HG03025 (cell line): ENCODE results near the gene DHFR2.
"Not testable (repeated sequence)": the region's sequence is repeated elsewhere in the genome, so short reads cannot be mapped to it uniquely, and the experiment has no call there.

ENCODE experiments used
- ATAC-seq: cut with Tn5 transposase; IDR thresholded peaks from one replicate; pipeline ENCODE4 v1.9.1; 2021; ENCODE audit warnings: mild to moderate bottlenecking, moderate library complexity; ENCODE audit not compliant: unreplicated experiment, low FRiP score

DHFR2 gene

GRCh38 chr3:94065819-94066480 is 3.2 kb upstream of the DHFR2 start:
- no peak for ATAC-seq

GRCh38 chr3:94065122-94065521 is 2.4 kb upstream of the DHFR2 start:
- ATAC-seq, result no peak

GRCh38 chr3:94064243-94064860 is 1.6 kb upstream of the DHFR2 start:
- ATAC-seq, result no peak

- ATAC-seq, result no peak
Measured at GRCh38 chr3:94063496-94064119, 892 bp upstream of the DHFR2 start.

GRCh38 chr3:94061297-94061696 is 1.4 kb downstream of the DHFR2 start:
- ATAC-seq, result no peak

- ATAC-seq, result no peak
Measured at GRCh38 chr3:94050546-94050945, 12.2 kb downstream of the DHFR2 start.

GRCh38 chr3:94049267-94049666 is 13.4 kb downstream of the DHFR2 start:
- ATAC-seq, result no peak

- no peak for ATAC-seq
Measured at GRCh38 chr3:94046533-94046932, 16.2 kb downstream of the DHFR2 start.

- ATAC-seq, result not testable (repeated sequence)
Measured at GRCh38 chr3:94044100-94044936, 18.4 kb downstream of the DHFR2 start.

- ATAC-seq, result no peak
Measured at GRCh38 chr3:94043285-94043684, 19.4 kb downstream of the DHFR2 start.

- no peak for ATAC-seq
Measured at GRCh38 chr3:94036909-94037507, 25.7 kb downstream of the DHFR2 start.

GRCh38 chr3:94028093-94028837 is 34.5 kb downstream of the DHFR2 start, which contains the start of gene STX19:
STX19 (minus strand) TSS chr3:94028597; CDS start chr3:94015269, 13,328 bp downstream.
- ATAC-seq, result no peak

GRCh38 chr3:94026623-94027022 is 36.1 kb downstream of the DHFR2 start:
- no peak for ATAC-seq

GRCh38 chr3:94024385-94024784 is 38.3 kb downstream of the DHFR2 start:
- ATAC-seq, result no peak

GRCh38 chr3:94020293-94020692 is 42.4 kb downstream of the DHFR2 start:
- no peak for ATAC-seq

GRCh38 chr3:94019659-94020058 is 43.1 kb downstream of the DHFR2 start:
- ATAC-seq, result no peak

- ATAC-seq, result no peak
Measured at GRCh38 chr3:94015025-94015424, 47.7 kb downstream of the DHFR2 start.

- no peak for ATAC-seq
Measured at GRCh38 chr3:94012185-94012584, 50.5 kb downstream of the DHFR2 start.

- no peak for ATAC-seq
Measured at GRCh38 chr3:94011233-94011711, 51.4 kb downstream of the DHFR2 start.

GRCh38 chr3:94009608-94010007 is 53.1 kb downstream of the DHFR2 start:
- ATAC-seq, result no peak
